HepG2 (cell line): ENCODE measurements around the gene GRIK2. TPM values are rescaled to one million over a fixed set of nuclear protein-coding genes. Genes with fewer than 3 reads are reported as not detected.
A peak's percentile ranks its signal among the peaks of the same experiment; 100 is the strongest.

Experiments
- ATF1 ChIP-seq: IDR thresholded peaks from 2 replicates; pipeline ENCODE4 v1.6.1; 2016; ENCODE audit warnings: mild to moderate bottlenecking, control low read depth
- FOXA1 ChIP-seq, 2 experiments: fragments of 450-650 bp in 1 of 2; sonication (generic) in 1 of 2; formaldehyde crosslinking in 1 of 2; IDR thresholded peaks; 2 replicates each; pipeline versions ENCODE4 v1.4.0 to v1.6.1; 2016 to 2020; ENCODE audit warnings: missing genetic modification reagents in 1 of 2
- FOXC1 ChIP-seq: sonication (generic); formaldehyde crosslinking; IDR thresholded peaks from 2 replicates; pipeline ENCODE4 v1.8.0; 2022; ENCODE audit warnings: mild to moderate bottlenecking, missing genetic modification reagents, borderline replicate concordance
- FOXP1 ChIP-seq, 2 experiments: fragments of 450-650 bp in 1 of 2; IDR thresholded peaks; 2 replicates each; pipeline ENCODE4 v1.6.1; 2017 to 2018; ENCODE audit warnings: antibody characterized with exemption in 1 of 2
- SOX13 ChIP-seq, 3 experiments: fragments of 450-650 bp in 1 of 3; sonication (generic) in 1 of 3; formaldehyde crosslinking in 1 of 3; IDR thresholded peaks in 2 of 3; conservative IDR thresholded peaks in 1 of 3; 2 replicates each; pipeline versions ENCODE4 v1.5.0 to v1.6.1; 2016 to 2020; ENCODE audit warnings: antibody characterized with exemption in 1 of 3, mild to moderate bottlenecking in 1 of 3, missing compliant biosample characterization in 1 of 3, missing genetic modification reagents in 1 of 3, moderate library complexity in 1 of 3
- TAF1 ChIP-seq: sonication (generic); formaldehyde crosslinking; IDR thresholded peaks from 2 replicates; pipeline ENCODE4 v1.4.0; 2020; ENCODE audit warnings: missing genetic modification reagents
- ZNF264 ChIP-seq: sonication (generic); formaldehyde crosslinking; IDR thresholded peaks from 2 replicates; pipeline ENCODE4 v1.4.0; 2020; ENCODE audit warnings: missing genetic modification reagents
- ZNF484 ChIP-seq: sonication (generic); formaldehyde crosslinking; IDR thresholded peaks from 2 replicates; pipeline ENCODE4 v1.5.1; 2020; ENCODE audit warnings: mild to moderate bottlenecking, low read depth, missing genetic modification reagents, borderline replicate concordance
- ZNF543 ChIP-seq: sonication (generic); formaldehyde crosslinking; IDR thresholded peaks from 2 replicates; pipeline ENCODE4 v1.4.0; 2020; ENCODE audit warnings: mild to moderate bottlenecking, missing genetic modification reagents
- ZNF724P ChIP-seq: sonication (generic); formaldehyde crosslinking; IDR thresholded peaks from 2 replicates; pipeline ENCODE4 v1.8.0; 2022; ENCODE audit warnings: missing genetic modification reagents, borderline replicate concordance
- ZNF841 ChIP-seq: sonication (generic); formaldehyde crosslinking; IDR thresholded peaks from 2 replicates; pipeline ENCODE4 v1.8.1; 2023; ENCODE audit warnings: missing genetic modification reagents, borderline replicate concordance
- ZNF883 ChIP-seq: sonication (generic); formaldehyde crosslinking; IDR thresholded peaks from 2 replicates; pipeline ENCODE4 v1.5.1; 2020; ENCODE audit warnings: mild to moderate bottlenecking, missing genetic modification reagents; ENCODE audit errors: not compliant biosample characterization
- ZSCAN25 ChIP-seq: sonication (generic); formaldehyde crosslinking; IDR thresholded peaks from 2 replicates; pipeline ENCODE4 v1.8.0; 2022; ENCODE audit warnings: mild to moderate bottlenecking, missing genetic modification reagents
- polyA plus RNA-seq, 8 experiments: library from polyadenylated mRNA; depleted of rRNA in 3 of 8; stranded (reverse) in 7 of 8; unstranded in 1 of 8; fragments of >200 nt; fragmentation: Illumina TruSeq in 4 of 8; extraction: Trizol in 4 of 8; gene quantifications; 2 replicates each; pipeline versions ENCODE4 v1.2.1 to v1.2.3, GENCODE V29; 2011 to 2016; ENCODE audit warnings: low read depth in 4 of 8, missing spikeins in 1 of 8, mixed read lengths in 1 of 8; ENCODE audit not compliant: insufficient read depth in 1 of 8
- total RNA-seq, 5 experiments: library from RNA; depleted of rRNA; stranded (reverse); fragments of >200 nt; fragmentation: Illumina TruSeq; extraction: Trizol; gene quantifications; 2 replicates each; pipeline ENCODE4 v1.2.3, GENCODE V29; 2016; ENCODE audit warnings: low read depth in 1 of 5
- TF ChIP-seq, protein P1 (sequence below): sonication (generic); formaldehyde crosslinking; conservative IDR thresholded peaks from 2 replicates; pipeline ENCODE4 v1.4.0; 2020; ENCODE audit warnings: missing genetic modification reagents
- TF ChIP-seq, protein P2 (sequence below): sonication (generic); formaldehyde crosslinking; IDR thresholded peaks from 2 replicates; pipeline ENCODE4 v1.8.0; 2023; ENCODE audit warnings: mild to moderate bottlenecking, missing genetic modification reagents
- TF ChIP-seq, protein P3 (sequence below): sonication (generic); formaldehyde crosslinking; IDR thresholded peaks from 2 replicates; pipeline ENCODE4 v1.5.1; 2020; ENCODE audit warnings: mild to moderate bottlenecking, moderate library complexity, missing genetic modification reagents
- TF ChIP-seq, protein P4 (sequence below): sonication (generic); formaldehyde crosslinking; conservative IDR thresholded peaks from 2 replicates; pipeline ENCODE4 v1.4.0; 2020; ENCODE audit warnings: mild to moderate bottlenecking, missing genetic modification reagents, moderate library complexity
- TF ChIP-seq, protein P5 (sequence below): conservative IDR thresholded peaks from 2 replicates; pipeline ENCODE4 v1.6.1; 2018; ENCODE audit warnings: missing genetic modification reagents
- TF ChIP-seq, protein P6 (sequence below): sonication (generic); formaldehyde crosslinking; IDR thresholded peaks from 2 replicates; pipeline ENCODE4 v1.9.0; 2022; ENCODE audit warnings: low read depth, missing genetic modification reagents

Gene GRIK2
- total and polyA plus RNA-seq, 2 of the 13 experiments (the other 11 are each of a cell fraction or from before 2014, with no cell fraction given): not detected

DNA sequence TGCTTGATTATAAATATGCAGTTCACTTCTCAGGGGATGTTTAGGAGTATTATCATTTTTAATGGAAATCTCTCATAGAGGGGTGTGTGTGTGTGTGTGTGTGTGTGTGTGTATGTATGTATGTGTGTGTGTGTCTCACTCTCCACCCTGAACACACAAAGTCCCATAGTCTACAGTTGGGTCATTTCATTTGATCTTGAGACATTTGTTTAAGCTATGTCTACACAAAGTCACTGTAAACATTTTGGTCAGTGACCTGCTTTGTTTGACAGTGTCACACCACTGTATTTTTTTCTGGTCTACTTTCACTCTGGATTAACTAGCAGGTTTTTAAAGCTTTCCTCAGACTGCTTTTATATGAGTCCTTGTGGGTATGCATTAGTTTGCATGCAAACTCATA is 215.2 kb downstream of the GRIK2 start (continued):
- TF ChIP-seq SOX13 (IDR thresholded peaks at IDR 0.05) (peak; percentile 19; the same call in 1 of the 2 replicates), SOX13 (CRISPR knock-in tag; conservative IDR thresholded peaks at IDR 0.05 in 1 of 2, IDR thresholded peaks at IDR 0.05 in 1 of 2) (peak in 1 of 2 experiments; percentile 76; a peak in 2 of 4 replicates), ZNF883 (CRISPR knock-in tag) (no peak), FOXP1 (IDR thresholded peaks at IDR 0.05) (0 out of 2 replicates have a peak, but pooled peaks have one; percentile 40), FOXP1 (CRISPR knock-in tag; IDR thresholded peaks at IDR 0.05) (peak; percentile 71; the same call in 1 of the 2 replicates), FOXC1 (CRISPR knock-in tag) (no peak), ZSCAN25 (CRISPR knock-in tag) (no peak), ATF1 (CRISPR knock-in tag) (no peak), FOXA1 (IDR thresholded peaks at IDR 0.05) (no peak), FOXA1 (CRISPR knock-in tag; IDR thresholded peaks at IDR 0.05) (no peak), ZNF841 (no peak), ZNF724P (no peak), TAF1 (CRISPR knock-in tag) (no peak), ZNF543 (CRISPR knock-in tag) (no peak), ZNF264 (CRISPR knock-in tag) (no peak), ZNF484 (no peak)
- TF ChIP-seq, protein P1, sequence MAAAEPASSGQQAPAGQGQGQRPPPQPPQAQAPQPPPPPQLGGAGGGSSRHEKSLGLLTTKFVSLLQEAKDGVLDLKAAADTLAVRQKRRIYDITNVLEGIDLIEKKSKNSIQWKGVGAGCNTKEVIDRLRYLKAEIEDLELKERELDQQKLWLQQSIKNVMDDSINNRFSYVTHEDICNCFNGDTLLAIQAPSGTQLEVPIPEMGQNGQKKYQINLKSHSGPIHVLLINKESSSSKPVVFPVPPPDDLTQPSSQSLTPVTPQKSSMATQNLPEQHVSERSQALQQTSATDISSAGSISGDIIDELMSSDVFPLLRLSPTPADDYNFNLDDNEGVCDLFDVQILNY (CRISPR knock-in tag): no peak
- TF ChIP-seq, protein P2, sequence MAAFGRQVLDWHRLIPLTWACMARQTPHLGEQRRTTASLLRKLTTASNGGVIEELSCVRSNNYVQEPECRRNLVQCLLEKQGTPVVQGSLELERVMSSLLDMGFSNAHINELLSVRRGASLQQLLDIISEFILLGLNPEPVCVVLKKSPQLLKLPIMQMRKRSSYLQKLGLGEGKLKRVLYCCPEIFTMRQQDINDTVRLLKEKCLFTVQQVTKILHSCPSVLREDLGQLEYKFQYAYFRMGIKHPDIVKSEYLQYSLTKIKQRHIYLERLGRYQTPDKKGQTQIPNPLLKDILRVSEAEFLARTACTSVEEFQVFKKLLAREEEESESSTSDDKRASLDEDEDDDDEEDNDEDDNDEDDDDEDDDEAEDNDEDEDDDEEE (CRISPR knock-in tag): no peak
- TF ChIP-seq, protein P3, sequence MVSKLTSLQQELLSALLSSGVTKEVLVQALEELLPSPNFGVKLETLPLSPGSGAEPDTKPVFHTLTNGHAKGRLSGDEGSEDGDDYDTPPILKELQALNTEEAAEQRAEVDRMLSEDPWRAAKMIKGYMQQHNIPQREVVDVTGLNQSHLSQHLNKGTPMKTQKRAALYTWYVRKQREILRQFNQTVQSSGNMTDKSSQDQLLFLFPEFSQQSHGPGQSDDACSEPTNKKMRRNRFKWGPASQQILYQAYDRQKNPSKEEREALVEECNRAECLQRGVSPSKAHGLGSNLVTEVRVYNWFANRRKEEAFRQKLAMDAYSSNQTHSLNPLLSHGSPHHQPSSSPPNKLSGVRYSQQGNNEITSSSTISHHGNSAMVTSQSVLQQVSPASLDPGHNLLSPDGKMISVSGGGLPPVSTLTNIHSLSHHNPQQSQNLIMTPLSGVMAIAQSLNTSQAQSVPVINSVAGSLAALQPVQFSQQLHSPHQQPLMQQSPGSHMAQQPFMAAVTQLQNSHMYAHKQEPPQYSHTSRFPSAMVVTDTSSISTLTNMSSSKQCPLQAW (CRISPR knock-in tag): no peak
- TF ChIP-seq, protein P4, sequence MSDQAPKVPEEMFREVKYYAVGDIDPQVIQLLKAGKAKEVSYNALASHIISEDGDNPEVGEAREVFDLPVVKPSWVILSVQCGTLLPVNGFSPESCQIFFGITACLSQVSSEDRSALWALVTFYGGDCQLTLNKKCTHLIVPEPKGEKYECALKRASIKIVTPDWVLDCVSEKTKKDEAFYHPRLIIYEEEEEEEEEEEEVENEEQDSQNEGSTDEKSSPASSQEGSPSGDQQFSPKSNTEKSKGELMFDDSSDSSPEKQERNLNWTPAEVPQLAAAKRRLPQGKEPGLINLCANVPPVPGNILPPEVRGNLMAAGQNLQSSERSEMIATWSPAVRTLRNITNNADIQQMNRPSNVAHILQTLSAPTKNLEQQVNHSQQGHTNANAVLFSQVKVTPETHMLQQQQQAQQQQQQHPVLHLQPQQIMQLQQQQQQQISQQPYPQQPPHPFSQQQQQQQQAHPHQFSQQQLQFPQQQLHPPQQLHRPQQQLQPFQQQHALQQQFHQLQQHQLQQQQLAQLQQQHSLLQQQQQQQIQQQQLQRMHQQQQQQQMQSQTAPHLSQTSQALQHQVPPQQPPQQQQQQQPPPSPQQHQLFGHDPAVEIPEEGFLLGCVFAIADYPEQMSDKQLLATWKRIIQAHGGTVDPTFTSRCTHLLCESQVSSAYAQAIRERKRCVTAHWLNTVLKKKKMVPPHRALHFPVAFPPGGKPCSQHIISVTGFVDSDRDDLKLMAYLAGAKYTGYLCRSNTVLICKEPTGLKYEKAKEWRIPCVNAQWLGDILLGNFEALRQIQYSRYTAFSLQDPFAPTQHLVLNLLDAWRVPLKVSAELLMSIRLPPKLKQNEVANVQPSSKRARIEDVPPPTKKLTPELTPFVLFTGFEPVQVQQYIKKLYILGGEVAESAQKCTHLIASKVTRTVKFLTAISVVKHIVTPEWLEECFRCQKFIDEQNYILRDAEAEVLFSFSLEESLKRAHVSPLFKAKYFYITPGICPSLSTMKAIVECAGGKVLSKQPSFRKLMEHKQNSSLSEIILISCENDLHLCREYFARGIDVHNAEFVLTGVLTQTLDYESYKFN (CRISPR knock-in tag): peak; percentile 38; the same call in 1 of the 2 replicates
- TF ChIP-seq, protein P5, sequence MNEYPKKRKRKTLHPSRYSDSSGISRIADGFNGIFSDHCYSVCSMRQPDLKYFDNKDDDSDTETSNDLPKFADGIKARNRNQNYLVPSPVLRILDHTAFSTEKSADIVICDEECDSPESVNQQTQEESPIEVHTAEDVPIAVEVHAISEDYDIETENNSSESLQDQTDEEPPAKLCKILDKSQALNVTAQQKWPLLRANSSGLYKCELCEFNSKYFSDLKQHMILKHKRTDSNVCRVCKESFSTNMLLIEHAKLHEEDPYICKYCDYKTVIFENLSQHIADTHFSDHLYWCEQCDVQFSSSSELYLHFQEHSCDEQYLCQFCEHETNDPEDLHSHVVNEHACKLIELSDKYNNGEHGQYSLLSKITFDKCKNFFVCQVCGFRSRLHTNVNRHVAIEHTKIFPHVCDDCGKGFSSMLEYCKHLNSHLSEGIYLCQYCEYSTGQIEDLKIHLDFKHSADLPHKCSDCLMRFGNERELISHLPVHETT (CRISPR knock-in tag): no peak
- TF ChIP-seq, protein P6, sequence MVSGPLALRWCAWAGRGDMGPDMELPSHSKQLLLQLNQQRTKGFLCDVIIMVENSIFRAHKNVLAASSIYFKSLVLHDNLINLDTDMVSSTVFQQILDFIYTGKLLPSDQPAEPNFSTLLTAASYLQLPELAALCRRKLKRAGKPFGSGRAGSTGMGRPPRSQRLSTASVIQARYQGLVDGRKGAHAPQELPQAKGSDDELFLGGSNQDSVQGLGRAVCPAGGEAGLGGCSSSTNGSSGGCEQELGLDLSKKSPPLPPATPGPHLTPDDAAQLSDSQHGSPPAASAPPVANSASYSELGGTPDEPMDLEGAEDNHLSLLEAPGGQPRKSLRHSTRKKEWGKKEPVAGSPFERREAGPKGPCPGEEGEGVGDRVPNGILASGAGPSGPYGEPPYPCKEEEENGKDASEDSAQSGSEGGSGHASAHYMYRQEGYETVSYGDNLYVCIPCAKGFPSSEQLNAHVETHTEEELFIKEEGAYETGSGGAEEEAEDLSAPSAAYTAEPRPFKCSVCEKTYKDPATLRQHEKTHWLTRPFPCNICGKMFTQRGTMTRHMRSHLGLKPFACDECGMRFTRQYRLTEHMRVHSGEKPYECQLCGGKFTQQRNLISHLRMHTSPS (CRISPR knock-in tag): no peak
